ENCODE measurements around the gene CADM4. TPM values are rescaled to one million over a fixed set of nuclear protein-coding genes. Genes with fewer than 3 reads are reported as not detected.

The CADM4 gene
- total RNA-seq, 5 donors from 2014 or later (not counting 1 experiment from before 2014, with no cell fraction given), result 0.16 to 0.61 (median 0.45) TPM

DNA sequence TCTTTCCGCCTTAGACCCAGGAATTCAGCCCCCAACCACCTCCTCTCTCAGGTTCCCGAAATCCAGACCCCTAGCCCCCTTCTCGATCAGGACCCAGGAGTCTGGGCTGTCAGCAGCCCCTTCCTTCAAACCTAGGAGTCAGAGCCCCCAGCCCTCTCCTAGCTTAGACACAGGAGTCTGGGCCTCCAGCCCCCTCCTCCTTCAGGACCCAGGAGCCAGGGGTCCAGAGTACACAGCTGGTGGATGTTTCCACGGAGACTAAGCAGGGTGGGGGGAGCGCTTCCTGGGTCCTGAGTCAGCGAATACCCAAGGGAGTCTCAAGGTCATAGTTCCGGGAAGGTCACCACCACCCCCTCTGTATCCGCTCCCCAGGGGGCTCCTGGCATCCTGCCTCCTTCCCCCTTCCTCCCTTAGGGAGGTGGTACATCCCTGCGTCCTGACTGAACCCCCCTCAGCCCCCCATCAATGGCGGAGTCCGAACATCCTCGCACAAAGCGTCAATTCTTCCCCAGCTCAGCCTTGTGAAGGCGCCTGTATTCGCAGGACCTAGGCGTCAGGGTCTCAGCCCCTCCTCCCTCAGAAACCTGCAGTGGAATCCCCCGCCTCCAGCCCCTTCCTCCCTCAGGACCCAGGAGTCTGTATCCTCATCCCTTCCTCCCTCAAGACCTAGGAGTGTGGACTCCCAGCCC, 4.6 kb downstream of the CADM4 start:
- Mint-ChIP-seq H3K27me3 (peaks cover 13 to 35% of the 10 kb centered on the region in 2 donors), H3K4me1 (peaks cover 5 to 9% (median 9%) of the 10 kb centered on the region in 3 donors), H3K9me3 (no peaks in the 10 kb centered on the region), H3K4me3 (no peak overlapping the region), H3K36me3 (no peaks in the 10 kb centered on the region), H3K27ac (no peak overlapping the region)
- WGBS (ENCODE audit: insufficient coverage), result 25% methylated on average over 14 of the region's 17 CpGs
- DNase-seq, result no peak
- Histone ChIP-seq H3K36me3 (ENCODE audit: control insufficient read depth in 2 of 2, extremely low read depth in 1 of 2, insufficient read depth in 1 of 2, low read length in 1 of 2) (no peaks in the 10 kb centered on the region), H3K9me3 (no peaks in the 10 kb centered on the region), H3K27ac (ENCODE audit: low read length) (no peak overlapping the region), H3K4me3 (ENCODE audit: control insufficient read depth in 1 of 2, extremely low read depth in 1 of 2, low read length in 1 of 2) (no peak overlapping the region), H3K27me3 (replicated peaks in 1 of 2; ENCODE audit: control insufficient read depth in 2 of 2, extremely low read depth in 1 of 2, insufficient read depth in 2 of 2, low read length in 1 of 2) (peaks cover 6 to 61% of the 10 kb centered on the region in 2 experiments), H3K4me1 (ENCODE audit: control insufficient read depth in 1 of 2, extremely low read depth in 1 of 2, insufficient read depth in 2 of 2, low read length in 2 of 2) (peaks cover 6 to 14% of the 10 kb centered on the region in 2 experiments)
- ChIA-PET CTCF (no interaction called here), POLR2A (interaction anchor here in 1 of 2 donors (0.6 kb wide), 1 partner anchor 182 kb away, joined by 3 read pairs; no protein-coding TSS in a partner anchor)
- no peak for ATAC-seq (replicated peaks in 1 of 4)

- DNase-seq (no peak), ATAC-seq (replicated peaks in 1 of 4) (no peak)
- peaks cover 13 to 35% of the 10 kb centered on the region in 2 donors for H3K27me3 Mint-ChIP-seq
- H3K4me3 Mint-ChIP-seq, result no peak overlapping the region
- no peaks in the 10 kb centered on the region for H3K36me3 Mint-ChIP-seq
- no peaks in the 10 kb centered on the region for H3K36me3 ChIP-seq (ENCODE audit: control insufficient read depth in 2 of 2, extremely low read depth in 1 of 2, insufficient read depth in 1 of 2, low read length in 1 of 2)
- POLR2A ChIA-PET, result no interaction called here
- no peak overlapping the region for H3K4me3 ChIP-seq (ENCODE audit: control insufficient read depth in 1 of 2, extremely low read depth in 1 of 2, low read length in 1 of 2)
- H3K4me1 ChIP-seq (ENCODE audit: control insufficient read depth in 1 of 2, extremely low read depth in 1 of 2, insufficient read depth in 2 of 2, low read length in 2 of 2), result peaks cover 4 to 12% of the 10 kb centered on the region in 2 experiments
- no peak overlapping the region for H3K27ac ChIP-seq (ENCODE audit: low read length)
- WGBS (ENCODE audit: insufficient coverage), result 42% methylated on average over 2 of the region's 5 CpGs
- H3K27me3 ChIP-seq (replicated peaks in 1 of 2; ENCODE audit: control insufficient read depth in 2 of 2, extremely low read depth in 1 of 2, insufficient read depth in 2 of 2, low read length in 1 of 2), result peaks cover 6 to 59% of the 10 kb centered on the region in 2 experiments
- no peaks in the 10 kb centered on the region for H3K9me3 Mint-ChIP-seq
- H3K9me3 ChIP-seq, result no peaks in the 10 kb centered on the region
- no peak overlapping the region for H3K27ac Mint-ChIP-seq
- CTCF ChIA-PET, result no interaction called here
- H3K4me1 Mint-ChIP-seq, result peaks cover 4 to 9% (median 7%) of the 10 kb centered on the region in 3 donors
Measured at GRCh38 chr19:43634506-43634871, 5.2 kb downstream of the CADM4 start.

DNA sequence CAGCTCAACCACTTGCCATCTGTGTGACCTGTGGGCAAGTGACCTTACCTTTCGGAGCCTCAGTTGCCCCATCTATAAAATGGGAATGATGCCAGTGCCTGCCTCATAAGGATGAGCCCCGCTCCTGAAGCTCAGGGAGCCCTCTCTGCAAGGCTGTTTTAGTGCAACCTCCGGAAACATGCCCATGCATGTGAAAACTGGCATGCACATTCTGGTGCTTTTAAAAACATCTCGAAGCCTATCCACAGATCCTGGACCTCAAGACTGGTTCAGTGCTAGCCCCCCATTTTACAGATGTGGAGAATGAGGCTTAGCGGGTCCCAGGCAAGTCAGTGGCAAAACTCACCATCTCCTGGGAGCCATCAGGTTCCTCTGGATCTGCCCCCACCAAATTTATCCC, 5.6 kb downstream of the CADM4 start:
- Mint-ChIP-seq H3K27me3 (peaks cover 11 to 34% of the 10 kb centered on the region in 2 donors), H3K4me1 (peaks cover 2 to 6% (median 6%) of the 10 kb centered on the region in 3 donors), H3K9me3 (no peaks in the 10 kb centered on the region), H3K4me3 (no peak overlapping the region), H3K27ac (no peak overlapping the region), H3K36me3 (no peaks in the 10 kb centered on the region)
- Histone ChIP-seq H3K27me3 (replicated peaks in 1 of 2; ENCODE audit: control insufficient read depth in 2 of 2, extremely low read depth in 1 of 2, insufficient read depth in 2 of 2, low read length in 1 of 2) (peaks cover 6 to 56% of the 10 kb centered on the region in 2 experiments), H3K4me3 (ENCODE audit: control insufficient read depth in 1 of 2, extremely low read depth in 1 of 2, low read length in 1 of 2) (no peak overlapping the region), H3K27ac (ENCODE audit: low read length) (no peak overlapping the region), H3K36me3 (ENCODE audit: control insufficient read depth in 2 of 2, extremely low read depth in 1 of 2, insufficient read depth in 1 of 2, low read length in 1 of 2) (no peaks in the 10 kb centered on the region), H3K4me1 (ENCODE audit: control insufficient read depth in 1 of 2, extremely low read depth in 1 of 2, insufficient read depth in 2 of 2, low read length in 2 of 2) (peaks cover under 1 to 9% of the 10 kb centered on the region in 2 experiments), H3K9me3 (no peaks in the 10 kb centered on the region)
- no peak for ATAC-seq (replicated peaks in 1 of 4)
- ChIA-PET CTCF (no interaction called here), POLR2A (no interaction called here)
- WGBS (ENCODE audit: insufficient coverage), result 66% methylated on average over 4 of the region's 5 CpGs
- no peak for DNase-seq

DNA sequence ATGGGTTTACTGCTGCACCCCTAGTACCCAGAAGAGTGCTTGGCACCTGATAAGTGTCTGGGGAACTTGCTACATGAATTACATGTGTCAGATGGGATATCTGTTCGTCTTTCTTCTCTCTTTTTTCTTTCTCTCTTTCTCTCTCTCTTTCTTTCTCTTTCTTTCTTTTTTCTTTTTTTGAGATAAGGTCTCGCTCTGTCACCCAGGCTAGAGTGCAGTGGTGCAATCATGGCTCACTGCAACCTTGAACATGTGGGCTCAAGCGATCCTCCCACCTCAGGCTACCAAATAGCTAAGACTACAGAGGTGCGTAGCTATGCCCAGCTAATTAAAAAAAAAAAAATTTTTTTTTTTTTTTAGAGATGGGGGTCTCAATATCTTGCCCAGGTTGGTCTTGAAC, 6.1 kb downstream of the CADM4 start:
- CTCF ChIA-PET, result no interaction called here
- WGBS (ENCODE audit: insufficient coverage), result no CpG with 5 or more reads among the region's 4 CpGs
- no peaks in the 10 kb centered on the region for H3K9me3 Mint-ChIP-seq
- ATAC-seq (replicated peaks in 1 of 4) (no peak), DNase-seq (no peak)
- Histone ChIP-seq H3K4me1 (ENCODE audit: control insufficient read depth in 1 of 2, extremely low read depth in 1 of 2, insufficient read depth in 2 of 2, low read length in 2 of 2) (peaks cover 0 to 7% of the 10 kb centered on the region in 2 experiments), H3K9me3 (no peaks in the 10 kb centered on the region), H3K27me3 (replicated peaks in 1 of 2; ENCODE audit: control insufficient read depth in 2 of 2, extremely low read depth in 1 of 2, insufficient read depth in 2 of 2, low read length in 1 of 2) (peaks cover 4 to 51% of the 10 kb centered on the region in 2 experiments), H3K27ac (ENCODE audit: low read length) (no peak overlapping the region), H3K36me3 (ENCODE audit: control insufficient read depth in 2 of 2, extremely low read depth in 1 of 2, insufficient read depth in 1 of 2, low read length in 1 of 2) (no peaks in the 10 kb centered on the region), H3K4me3 (ENCODE audit: control insufficient read depth in 1 of 2, extremely low read depth in 1 of 2, low read length in 1 of 2) (no peak overlapping the region)
- H3K27ac Mint-ChIP-seq, result no peak overlapping the region
- peaks cover 0 to under 1% (median under 1%) of the 10 kb centered on the region in 3 donors for H3K4me1 Mint-ChIP-seq
- H3K36me3 Mint-ChIP-seq, result no peaks in the 10 kb centered on the region
- H3K27me3 Mint-ChIP-seq, result peaks cover 6 to 28% of the 10 kb centered on the region in 2 donors
- POLR2A ChIA-PET, result no interaction called here
- H3K4me3 Mint-ChIP-seq, result no peak overlapping the region

GRCh38 chr19:43631491-43631890, 8.2 kb downstream of the CADM4 start:
- WGBS (ENCODE audit: insufficient coverage), result 100% methylated on average over 3 of the region's 5 CpGs
- ChIA-PET CTCF (no interaction called here), POLR2A (no interaction called here)
- H3K9me3 Mint-ChIP-seq, result no peaks in the 10 kb centered on the region
- Histone ChIP-seq H3K27me3 (replicated peaks in 1 of 2; ENCODE audit: control insufficient read depth in 2 of 2, extremely low read depth in 1 of 2, insufficient read depth in 2 of 2, low read length in 1 of 2) (peaks cover 0 to 46% of the 10 kb centered on the region in 2 experiments), H3K4me1 (ENCODE audit: control insufficient read depth in 1 of 2, extremely low read depth in 1 of 2, insufficient read depth in 2 of 2, low read length in 2 of 2) (peaks cover 0 to 5% of the 10 kb centered on the region in 2 experiments), H3K4me3 (ENCODE audit: control insufficient read depth in 1 of 2, extremely low read depth in 1 of 2, low read length in 1 of 2) (no peak overlapping the region), H3K27ac (ENCODE audit: low read length) (no peak overlapping the region), H3K9me3 (no peaks in the 10 kb centered on the region), H3K36me3 (ENCODE audit: control insufficient read depth in 2 of 2, extremely low read depth in 1 of 2, insufficient read depth in 1 of 2, low read length in 1 of 2) (no peaks in the 10 kb centered on the region)
- H3K27ac Mint-ChIP-seq, result no peak overlapping the region
- no peak overlapping the region for H3K4me3 Mint-ChIP-seq
- peaks cover 0 to 3% (median 0%) of the 10 kb centered on the region in 3 donors for H3K4me1 Mint-ChIP-seq
- DNase-seq (no peak), ATAC-seq (replicated peaks in 1 of 4) (no peak)
- H3K36me3 Mint-ChIP-seq, result no peaks in the 10 kb centered on the region
- H3K27me3 Mint-ChIP-seq, result peaks cover 4 to 14% of the 10 kb centered on the region in 2 donors

GRCh38 chr19:43628646-43629326, 10.9 kb downstream of the CADM4 start:
- ATAC-seq (replicated peaks in 1 of 4) (no peak), DNase-seq (no peak)
- POLR2A ChIA-PET, result no interaction called here
- no peaks in the 10 kb centered on the region for H3K36me3 ChIP-seq (ENCODE audit: control insufficient read depth in 2 of 2, extremely low read depth in 1 of 2, insufficient read depth in 1 of 2, low read length in 1 of 2)
- no peaks in the 10 kb centered on the region for H3K9me3 ChIP-seq
- Mint-ChIP-seq H3K4me1 (peaks cover 13 to 18% (median 14%) of the 10 kb centered on the region in 3 donors), H3K36me3 (no peaks in the 10 kb centered on the region), H3K27ac (no peak overlapping the region), H3K4me3 (no peak overlapping the region), H3K9me3 (no peaks in the 10 kb centered on the region), H3K27me3 (peaks cover 4 to 9% of the 10 kb centered on the region in 2 donors)
- no peak overlapping the region for H3K27ac ChIP-seq (ENCODE audit: low read length)
- peaks cover 0 to 16% of the 10 kb centered on the region in 2 experiments for H3K4me1 ChIP-seq (ENCODE audit: control insufficient read depth in 1 of 2, extremely low read depth in 1 of 2, insufficient read depth in 2 of 2, low read length in 2 of 2)
- no CpG with 5 or more reads among the region's 3 CpGs for WGBS (ENCODE audit: insufficient coverage)
- CTCF ChIA-PET, result no interaction called here
- H3K27me3 ChIP-seq (replicated peaks in 1 of 2; ENCODE audit: control insufficient read depth in 2 of 2, extremely low read depth in 1 of 2, insufficient read depth in 2 of 2, low read length in 1 of 2), result peaks cover 0 to 32% of the 10 kb centered on the region in 2 experiments
- H3K4me3 ChIP-seq (ENCODE audit: control insufficient read depth in 1 of 2, extremely low read depth in 1 of 2, low read length in 1 of 2), result no peak overlapping the region
